Islet of Langerhans (tissue), 1 donor: ENCODE data around the gene SLC31A2.

ENCODE experiments used
- FAIRE-seq: peaks from one replicate; lab custom pipeline; 2011; peaks lifted over from hg19 to GRCh38; lab: Jason Lieb, UNC

SLC31A2 gene

GRCh38 chr9:113186137-113186755, 35.4 kb downstream of the SLC31A2 start:
- FAIRE-seq, result no peak

DNA sequence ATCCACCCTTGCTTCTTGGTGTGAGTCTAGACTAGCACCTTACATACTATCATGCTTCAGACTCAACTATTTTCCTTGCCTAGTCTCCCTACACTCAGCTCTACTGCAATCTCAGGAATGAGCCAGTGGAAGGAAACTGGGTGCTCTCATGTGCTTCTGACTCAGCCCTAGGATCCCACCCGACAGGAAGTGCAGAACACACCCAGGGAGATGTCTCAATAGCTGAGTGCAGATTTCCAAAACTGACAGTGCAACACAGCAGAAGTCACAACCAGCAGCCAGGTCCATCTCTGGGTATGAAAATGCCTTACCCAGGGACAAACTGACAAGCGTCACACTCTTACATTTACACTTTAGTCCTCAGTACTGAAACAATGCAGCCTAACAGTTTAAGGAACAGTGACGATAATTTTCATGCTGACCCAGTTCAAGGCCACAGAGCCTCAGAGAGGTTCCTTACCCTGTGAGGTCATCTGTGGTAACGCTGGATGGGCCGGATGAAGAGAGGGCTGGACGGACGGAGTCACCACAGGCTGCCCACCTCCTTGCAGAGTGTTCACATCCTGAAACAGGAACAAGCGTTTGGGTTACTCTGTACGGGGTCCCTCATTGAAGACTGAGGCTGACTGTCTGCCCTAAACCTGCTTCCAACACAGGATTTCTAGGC, 37.3 kb downstream of the SLC31A2 start:
- FAIRE-seq, result no peak

DNA sequence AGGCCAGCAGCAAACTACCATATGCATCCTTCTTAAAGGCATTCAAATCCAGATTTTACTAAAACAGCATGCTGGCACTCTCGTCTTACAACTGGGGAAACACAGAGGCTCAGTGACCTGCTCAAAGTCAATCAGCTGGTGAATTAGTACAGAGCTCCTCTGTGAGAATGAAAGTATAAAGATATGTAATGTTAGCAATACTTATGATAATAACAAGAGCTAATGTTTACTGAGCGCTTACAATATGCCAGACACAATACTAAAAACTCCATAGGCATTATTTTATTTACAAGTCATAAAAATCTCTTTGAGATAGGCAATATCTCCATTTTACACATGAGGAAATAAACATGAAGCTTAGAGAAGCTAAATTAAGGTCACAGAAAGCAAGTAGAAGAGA, 41.6 kb downstream of the SLC31A2 start:
- no peak for FAIRE-seq

GRCh38 chr9:113199683-113200329, 49.0 kb downstream of the SLC31A2 start:
- no peak for FAIRE-seq

DNA sequence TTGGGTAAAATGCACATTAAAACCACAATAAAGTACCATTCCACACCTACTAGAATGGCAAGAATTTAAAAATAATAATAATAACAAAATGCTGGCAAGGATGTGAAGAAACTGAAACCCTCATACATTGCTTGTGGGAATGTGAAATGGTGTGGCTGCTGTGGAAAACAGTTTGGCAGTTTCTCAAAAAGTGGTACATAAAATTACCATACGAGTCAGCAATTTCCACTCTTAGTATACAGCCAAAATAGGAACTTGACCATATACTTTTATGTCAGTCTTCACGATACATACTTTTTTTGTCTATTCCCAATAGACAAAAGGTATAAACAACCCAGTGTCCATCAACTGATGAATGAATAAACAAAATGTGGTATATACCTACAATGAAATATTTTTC, 54.6 kb downstream of the SLC31A2 start:
- no peak for FAIRE-seq

DNA sequence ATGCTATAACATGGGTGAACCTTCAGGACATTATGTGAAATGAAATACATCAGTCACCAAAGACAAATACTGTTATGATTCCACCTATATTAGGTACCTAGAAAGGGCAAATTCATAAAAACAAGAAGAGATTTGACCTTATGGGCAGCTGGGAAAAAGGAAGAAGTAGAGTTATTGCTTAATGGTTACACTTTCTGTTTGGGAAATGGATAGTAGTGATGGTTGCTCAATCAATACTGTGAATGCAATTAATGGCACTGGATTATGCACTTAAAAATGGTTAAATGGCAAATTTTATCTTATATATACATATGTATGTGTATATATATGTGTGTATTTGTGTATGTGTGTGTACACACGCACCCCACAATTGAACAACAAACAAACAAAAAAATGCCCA, 55.1 kb downstream of the SLC31A2 start:
- no peak for FAIRE-seq

DNA sequence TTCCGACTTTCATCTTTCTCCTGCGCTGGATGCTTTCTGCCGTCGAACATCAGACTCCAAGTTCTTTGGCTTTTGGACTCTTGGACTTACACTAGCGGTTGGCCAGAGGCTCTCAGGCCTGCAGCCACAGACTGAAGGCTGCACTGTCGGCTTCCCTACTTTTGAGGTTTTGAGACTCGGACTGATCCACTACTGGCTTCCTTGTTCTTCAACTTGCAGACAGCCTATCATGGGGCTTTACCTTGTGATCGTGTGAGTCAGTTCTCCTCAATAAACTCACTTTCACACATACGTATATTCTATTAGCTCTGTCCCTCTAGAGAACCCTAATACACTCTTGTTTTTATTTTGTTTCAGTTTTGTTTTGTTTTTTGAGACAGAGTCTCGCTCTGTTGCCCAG, 60.0 kb downstream of the SLC31A2 start:
- no peak for FAIRE-seq
